ENCODE results near the gene CCSER1. TPM values are rescaled to one million over a fixed set of nuclear protein-coding genes. Genes with fewer than 3 reads are reported as not detected.

The CCSER1 gene
- polyA plus RNA-seq, 3 donors = 0.09 to 0.75 (median 0.13) TPM

- no peak overlapping the region for H3K27ac ChIP-seq (ENCODE audit: low read depth in 1 of 2, low read length in 2 of 2)
- intact Hi-C loops (cut with micrococcal nuclease) = no loop called here
- TF ChIP-seq CTCF (IDR thresholded peaks at IDR 0.05) = peak; percentile 15
- H3K9ac ChIP-seq (ENCODE audit: insufficient read depth, low read length, poor library complexity, severe bottlenecking) = no peak overlapping the region
- no peaks in the 10 kb centered on the region for H3K4me1 ChIP-seq (ENCODE audit: control insufficient read depth in 1 of 2, insufficient read depth in 2 of 2, low read length in 2 of 2)
- no peak overlapping the region for H3K4me2 ChIP-seq (replicated peaks; ENCODE audit: extremely low read depth, low read length, poor library complexity, severe bottlenecking)
- peaks cover 2% of the 10 kb centered on the region for H3K4me1 Mint-ChIP-seq
- H3K9me3 ChIP-seq (replicated peaks in 1 of 2; ENCODE audit: control insufficient read depth in 1 of 2, insufficient read depth in 1 of 2, low read length in 2 of 2) = no peaks in the 10 kb centered on the region
- WGBS (ENCODE audit: insufficient coverage) = no CpG with 5 or more reads among the region's 3 CpGs
- no peaks in the 10 kb centered on the region for H3K36me3 Mint-ChIP-seq
- H3K9me3 Mint-ChIP-seq = peaks cover 0 to 3% (median 0%) of the 10 kb centered on the region in 7 donors
- no peak overlapping the region for H3K27ac Mint-ChIP-seq
- no peak overlapping the region for H3K4me3 ChIP-seq (replicated peaks in 1 of 3; ENCODE audit: low read depth in 2 of 3, low read length in 3 of 3)
- no peaks in the 10 kb centered on the region for H3K36me3 ChIP-seq (replicated peaks in 1 of 2; ENCODE audit: control insufficient read depth in 1 of 2, insufficient read depth in 2 of 2, low read length in 2 of 2)
- DNase-seq = no peak
- no peaks in the 10 kb centered on the region for H3K79me2 ChIP-seq (ENCODE audit: insufficient read depth, low read length)
- no peak overlapping the region for H3K4me3 Mint-ChIP-seq
- no peaks in the 10 kb centered on the region for H3K27me3 Mint-ChIP-seq (ENCODE audit: low read depth in 3 of 3)
- no peak overlapping the region for H2AFZ ChIP-seq (ENCODE audit: insufficient read depth, low read depth, low read length, poor library complexity, severe bottlenecking)
- no peaks in the 10 kb centered on the region for H4K20me1 ChIP-seq (ENCODE audit: insufficient read depth, low read length)
- no peaks in the 10 kb centered on the region for H3K27me3 ChIP-seq (ENCODE audit: control insufficient read depth in 2 of 2, insufficient read depth in 2 of 2, low read length in 2 of 2)
Measured at GRCh38 chr4:90357117-90357710, 230.0 kb downstream of the CCSER1 start.

- H3K36me3 Mint-ChIP-seq = no peaks in the 10 kb centered on the region
- no peak for TF ChIP-seq CTCF (IDR thresholded peaks at IDR 0.05)
- DNase-seq = no peak
- no peaks in the 10 kb centered on the region for H3K4me1 ChIP-seq (ENCODE audit: control insufficient read depth in 1 of 2, insufficient read depth in 2 of 2, low read length in 2 of 2)
- WGBS (ENCODE audit: insufficient coverage) = no CpG with 5 or more reads among the region's 2 CpGs
- no peak overlapping the region for H3K9ac ChIP-seq (ENCODE audit: insufficient read depth, low read length, poor library complexity, severe bottlenecking)
- no peak overlapping the region for H3K4me3 Mint-ChIP-seq
- H3K27ac ChIP-seq (ENCODE audit: low read depth in 1 of 2, low read length in 2 of 2) = no peak overlapping the region
- H3K27me3 ChIP-seq (ENCODE audit: control insufficient read depth in 2 of 2, insufficient read depth in 2 of 2, low read length in 2 of 2) = no peaks in the 10 kb centered on the region
- H3K27ac Mint-ChIP-seq = no peak overlapping the region
- intact Hi-C loops (cut with micrococcal nuclease) = no loop called here
- H3K9me3 ChIP-seq (replicated peaks in 1 of 2; ENCODE audit: control insufficient read depth in 1 of 2, insufficient read depth in 1 of 2, low read length in 2 of 2) = no peaks in the 10 kb centered on the region
- no peaks in the 10 kb centered on the region for H3K79me2 ChIP-seq (ENCODE audit: insufficient read depth, low read length)
- peaks cover 0 to 4% (median 2%) of the 10 kb centered on the region in 7 donors for H3K9me3 Mint-ChIP-seq
- H4K20me1 ChIP-seq (ENCODE audit: insufficient read depth, low read length) = no peaks in the 10 kb centered on the region
- no peaks in the 10 kb centered on the region for H3K4me1 Mint-ChIP-seq
- H2AFZ ChIP-seq (ENCODE audit: insufficient read depth, low read depth, low read length, poor library complexity, severe bottlenecking) = no peak overlapping the region
- no peaks in the 10 kb centered on the region for H3K27me3 Mint-ChIP-seq (ENCODE audit: low read depth in 3 of 3)
- H3K4me2 ChIP-seq (replicated peaks; ENCODE audit: extremely low read depth, low read length, poor library complexity, severe bottlenecking) = no peak overlapping the region
- H3K4me3 ChIP-seq (replicated peaks in 1 of 3; ENCODE audit: low read depth in 2 of 3, low read length in 3 of 3) = no peak overlapping the region
- H3K36me3 ChIP-seq (replicated peaks in 1 of 2; ENCODE audit: control insufficient read depth in 1 of 2, insufficient read depth in 2 of 2, low read length in 2 of 2) = no peaks in the 10 kb centered on the region
Measured at GRCh38 chr4:90375081-90375480, 247.9 kb downstream of the CCSER1 start.

Data from CD14-positive monocyte (primary cell).